ENCODE measurements around the gene NPAT.

- no peak for TF ChIP-seq POLR2A (IDR thresholded peaks at IDR 0.05)
- TF ChIP-seq, protein P1, sequence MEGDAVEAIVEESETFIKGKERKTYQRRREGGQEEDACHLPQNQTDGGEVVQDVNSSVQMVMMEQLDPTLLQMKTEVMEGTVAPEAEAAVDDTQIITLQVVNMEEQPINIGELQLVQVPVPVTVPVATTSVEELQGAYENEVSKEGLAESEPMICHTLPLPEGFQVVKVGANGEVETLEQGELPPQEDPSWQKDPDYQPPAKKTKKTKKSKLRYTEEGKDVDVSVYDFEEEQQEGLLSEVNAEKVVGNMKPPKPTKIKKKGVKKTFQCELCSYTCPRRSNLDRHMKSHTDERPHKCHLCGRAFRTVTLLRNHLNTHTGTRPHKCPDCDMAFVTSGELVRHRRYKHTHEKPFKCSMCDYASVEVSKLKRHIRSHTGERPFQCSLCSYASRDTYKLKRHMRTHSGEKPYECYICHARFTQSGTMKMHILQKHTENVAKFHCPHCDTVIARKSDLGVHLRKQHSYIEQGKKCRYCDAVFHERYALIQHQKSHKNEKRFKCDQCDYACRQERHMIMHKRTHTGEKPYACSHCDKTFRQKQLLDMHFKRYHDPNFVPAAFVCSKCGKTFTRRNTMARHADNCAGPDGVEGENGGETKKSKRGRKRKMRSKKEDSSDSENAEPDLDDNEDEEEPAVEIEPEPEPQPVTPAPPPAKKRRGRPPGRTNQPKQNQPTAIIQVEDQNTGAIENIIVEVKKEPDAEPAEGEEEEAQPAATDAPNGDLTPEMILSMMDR (IDR thresholded peaks at IDR 0.05), result no peak
Observed at GRCh38 chr11:108224366-108224765, 1.9 kb upstream of the NPAT start.

Measured in heart left ventricle (tissue), 13 donors.